ENCODE measurements around the gene TBRG4.

TBRG4 gene

GRCh38 chr7:45151967-45152366, 40.5 kb upstream of the TBRG4 start:
- ATAC-seq (replicated peaks; ENCODE audit: extremely low read depth, poor library complexity, severe bottlenecking) (no peak), DNase-seq (ENCODE audit: low spot score in 2 of 2) (no peak)
- no peaks in the 10 kb centered on the region for H3K4me1 Mint-ChIP-seq
- H3K27ac Mint-ChIP-seq (ENCODE audit: low read depth), result no peak overlapping the region
- no peaks in the 10 kb centered on the region for H3K9me3 Mint-ChIP-seq
- H3K27me3 Mint-ChIP-seq, result peaks cover 34% of the 10 kb centered on the region
- H3K4me3 Mint-ChIP-seq, result no peak overlapping the region
- H3K36me3 Mint-ChIP-seq (ENCODE audit: insufficient read depth), result no peaks in the 10 kb centered on the region

DNA sequence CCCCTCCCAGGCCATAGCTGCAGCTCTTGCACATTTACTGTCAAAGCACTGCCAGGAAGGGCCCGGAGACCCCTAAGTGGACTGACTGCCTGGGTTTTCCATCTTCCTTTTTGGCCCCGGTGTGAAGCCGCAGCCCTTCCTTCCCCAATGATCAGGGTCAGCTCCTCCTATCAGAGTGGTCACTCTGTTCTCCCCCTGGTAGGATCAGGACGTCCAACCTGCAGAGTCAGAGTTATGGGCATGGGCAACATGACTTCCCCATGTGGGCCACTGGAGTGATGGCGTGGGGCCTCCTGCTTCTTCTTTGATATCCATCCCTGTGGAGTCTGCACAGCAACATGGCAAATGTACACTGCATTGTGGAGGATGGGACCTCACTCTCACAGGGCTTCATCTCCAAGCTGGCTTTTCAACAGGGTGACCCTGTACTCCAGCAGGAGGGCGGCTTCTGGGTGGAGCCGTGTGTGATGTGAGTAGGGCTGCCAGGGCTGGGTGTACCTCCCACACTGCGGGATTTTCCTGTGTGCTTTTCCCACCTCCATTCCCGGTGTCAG, 39.7 kb upstream of the TBRG4 start:
- no peak overlapping the region for H3K27ac Mint-ChIP-seq (ENCODE audit: low read depth)
- ATAC-seq (replicated peaks; ENCODE audit: extremely low read depth, poor library complexity, severe bottlenecking), result no peak
- no peaks in the 10 kb centered on the region for H3K9me3 Mint-ChIP-seq
- no peak for DNase-seq (ENCODE audit: low spot score in 2 of 2)
- H3K4me3 Mint-ChIP-seq, result no peak overlapping the region
- no peaks in the 10 kb centered on the region for H3K4me1 Mint-ChIP-seq
- no peaks in the 10 kb centered on the region for H3K36me3 Mint-ChIP-seq (ENCODE audit: insufficient read depth)
- peaks cover 34% of the 10 kb centered on the region for H3K27me3 Mint-ChIP-seq

DNA sequence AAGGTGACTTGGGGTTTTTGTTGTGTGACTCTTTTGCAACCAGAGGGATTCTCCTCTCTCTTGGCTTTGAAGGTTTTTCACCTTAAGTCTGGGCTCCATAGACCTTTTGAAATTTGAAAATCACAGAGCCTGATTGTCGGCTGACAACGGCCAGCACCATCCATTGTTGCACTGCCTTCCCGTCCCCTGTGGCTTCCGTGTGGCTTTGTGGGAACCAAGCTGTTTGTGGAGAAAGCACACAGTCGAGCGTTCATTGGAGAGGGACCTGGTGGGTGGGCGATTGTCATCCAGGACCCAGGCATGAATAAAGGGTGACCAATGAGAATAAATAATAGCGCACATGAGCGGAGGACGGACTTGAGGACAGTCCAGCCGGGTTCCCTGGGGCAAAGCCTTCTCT, 38.7 kb upstream of the TBRG4 start:
- H3K4me3 Mint-ChIP-seq, result no peak overlapping the region
- H3K27me3 Mint-ChIP-seq, result peaks cover 44% of the 10 kb centered on the region
- DNase-seq (ENCODE audit: low spot score in 2 of 2) (no peak), ATAC-seq (replicated peaks; ENCODE audit: extremely low read depth, poor library complexity, severe bottlenecking) (no peak)
- no peaks in the 10 kb centered on the region for H3K36me3 Mint-ChIP-seq (ENCODE audit: insufficient read depth)
- H3K4me1 Mint-ChIP-seq, result no peaks in the 10 kb centered on the region
- H3K9me3 Mint-ChIP-seq, result no peaks in the 10 kb centered on the region
- H3K27ac Mint-ChIP-seq (ENCODE audit: low read depth), result no peak overlapping the region

DNA sequence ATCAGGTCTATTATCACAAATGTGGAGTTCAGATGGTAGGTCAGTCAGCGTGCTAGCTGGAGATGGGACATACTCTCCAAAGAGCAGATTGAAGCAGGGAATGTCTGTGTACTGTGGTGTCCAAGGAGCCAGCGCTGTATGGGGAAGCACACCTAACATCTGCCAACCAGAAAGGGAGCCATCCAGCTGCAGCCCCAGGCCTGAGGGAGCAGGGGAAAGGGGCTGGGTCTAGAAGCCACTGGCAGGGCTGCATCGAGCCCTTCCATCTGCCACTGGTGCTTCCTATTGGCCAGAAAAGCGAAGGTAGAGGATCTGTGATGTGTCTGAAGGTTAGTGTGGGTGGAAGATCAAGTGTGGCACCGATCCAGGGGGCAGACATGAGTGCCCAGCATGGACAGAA, 38.1 kb upstream of the TBRG4 start:
- H3K36me3 Mint-ChIP-seq (ENCODE audit: insufficient read depth), result no peaks in the 10 kb centered on the region
- no peak overlapping the region for H3K27ac Mint-ChIP-seq (ENCODE audit: low read depth)
- no peak for ATAC-seq (replicated peaks; ENCODE audit: extremely low read depth, poor library complexity, severe bottlenecking)
- no peaks in the 10 kb centered on the region for H3K4me1 Mint-ChIP-seq
- DNase-seq (ENCODE audit: low spot score in 2 of 2), result no peak
- no peaks in the 10 kb centered on the region for H3K9me3 Mint-ChIP-seq
- H3K4me3 Mint-ChIP-seq, result no peak overlapping the region
- peaks cover 50% of the 10 kb centered on the region for H3K27me3 Mint-ChIP-seq

- H3K4me3 Mint-ChIP-seq, result no peak overlapping the region
- no peak for ATAC-seq (replicated peaks; ENCODE audit: extremely low read depth, poor library complexity, severe bottlenecking)
- no peaks in the 10 kb centered on the region for H3K36me3 Mint-ChIP-seq (ENCODE audit: insufficient read depth)
- H3K4me1 Mint-ChIP-seq, result no peaks in the 10 kb centered on the region
- H3K9me3 Mint-ChIP-seq, result no peaks in the 10 kb centered on the region
- peaks cover 60% of the 10 kb centered on the region for H3K27me3 Mint-ChIP-seq
- H3K27ac Mint-ChIP-seq (ENCODE audit: low read depth), result no peak overlapping the region
- no peak for DNase-seq (ENCODE audit: low spot score in 2 of 2)
Observed at GRCh38 chr7:45148653-45148973, 37.1 kb upstream of the TBRG4 start.

DNA sequence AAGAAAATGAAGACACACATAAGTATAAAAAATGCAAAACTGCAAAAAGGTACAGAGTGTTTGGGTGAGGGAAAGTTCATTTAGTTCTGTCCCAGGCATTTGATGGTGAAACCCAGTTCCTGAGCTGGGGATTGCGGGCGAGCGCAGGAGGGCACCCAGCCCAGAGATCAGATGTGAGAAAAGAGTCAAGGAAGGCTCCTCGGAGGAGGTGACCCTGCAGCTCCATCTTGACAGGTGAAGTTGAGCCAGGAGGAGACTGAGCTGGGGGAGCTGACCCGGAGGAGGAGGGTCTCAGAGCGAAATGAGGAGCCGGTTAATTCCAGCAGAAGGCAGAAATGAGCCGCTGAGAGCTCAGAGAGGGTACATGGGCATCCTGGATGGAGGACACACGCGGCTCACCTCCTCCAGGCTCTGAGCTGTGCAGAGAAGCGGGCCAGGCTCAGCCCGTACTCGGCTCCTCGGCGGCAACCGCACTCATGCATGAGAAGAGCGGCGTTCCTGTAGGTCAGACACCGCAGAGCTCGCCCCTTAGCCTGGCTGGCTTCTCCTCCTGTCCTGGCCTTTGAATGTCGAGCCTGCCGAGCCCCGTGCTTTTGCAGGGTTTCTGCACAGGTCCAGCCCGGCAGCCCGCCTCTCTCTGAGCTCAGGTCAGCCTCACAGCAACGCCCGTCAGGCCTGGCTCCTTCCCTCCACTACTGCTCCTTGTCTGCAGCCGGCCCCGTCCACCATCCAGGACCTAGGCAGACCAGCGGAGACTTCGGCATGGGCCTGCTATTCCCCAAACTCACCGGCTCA, 36.6 kb upstream of the TBRG4 start:
- H3K27ac Mint-ChIP-seq (ENCODE audit: low read depth), result no peak overlapping the region
- DNase-seq (ENCODE audit: low spot score in 2 of 2) (no peak), ATAC-seq (replicated peaks; ENCODE audit: extremely low read depth, poor library complexity, severe bottlenecking) (no peak)
- no peak overlapping the region for H3K4me3 Mint-ChIP-seq
- no peaks in the 10 kb centered on the region for H3K4me1 Mint-ChIP-seq
- no peaks in the 10 kb centered on the region for H3K9me3 Mint-ChIP-seq
- peaks cover 62% of the 10 kb centered on the region for H3K27me3 Mint-ChIP-seq
- no peaks in the 10 kb centered on the region for H3K36me3 Mint-ChIP-seq (ENCODE audit: insufficient read depth)

- DNase-seq (ENCODE audit: low spot score in 2 of 2), result no peak
- peaks cover 62% of the 10 kb centered on the region for H3K27me3 Mint-ChIP-seq
- H3K4me1 Mint-ChIP-seq, result no peaks in the 10 kb centered on the region
- no peaks in the 10 kb centered on the region for H3K36me3 Mint-ChIP-seq (ENCODE audit: insufficient read depth)
- H3K9me3 Mint-ChIP-seq, result no peaks in the 10 kb centered on the region
- no peak overlapping the region for H3K4me3 Mint-ChIP-seq
- no peak for ATAC-seq (replicated peaks; ENCODE audit: extremely low read depth, poor library complexity, severe bottlenecking)
- H3K27ac Mint-ChIP-seq (ENCODE audit: low read depth), result no peak overlapping the region
Observed at GRCh38 chr7:45146531-45147379, 35.3 kb upstream of the TBRG4 start.

DNA sequence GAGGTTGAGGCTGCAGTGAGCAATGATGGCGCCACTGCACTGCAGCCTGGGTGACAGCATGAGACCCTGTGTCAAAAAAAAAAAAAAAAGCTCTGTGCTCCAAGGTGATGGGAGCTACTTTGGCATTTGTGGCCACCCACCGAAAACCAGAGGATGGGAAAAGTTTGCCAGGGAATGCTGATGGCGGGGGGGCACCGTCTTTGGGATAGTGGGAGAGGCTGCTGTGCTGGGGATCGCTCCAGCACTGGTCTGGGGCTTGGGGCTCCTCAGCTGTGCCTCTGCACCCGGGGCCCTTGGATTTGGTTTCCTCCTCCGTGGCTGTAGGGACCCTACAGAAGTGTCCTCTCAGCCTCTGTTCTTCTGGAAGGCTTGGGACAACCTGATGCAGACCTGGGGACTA, 34.4 kb upstream of the TBRG4 start:
- H3K4me1 Mint-ChIP-seq, result no peaks in the 10 kb centered on the region
- peaks cover 55% of the 10 kb centered on the region for H3K27me3 Mint-ChIP-seq
- no peaks in the 10 kb centered on the region for H3K9me3 Mint-ChIP-seq
- H3K36me3 Mint-ChIP-seq (ENCODE audit: insufficient read depth), result no peaks in the 10 kb centered on the region
- no peak overlapping the region for H3K27ac Mint-ChIP-seq (ENCODE audit: low read depth)
- no peak for ATAC-seq (replicated peaks; ENCODE audit: extremely low read depth, poor library complexity, severe bottlenecking)
- no peak overlapping the region for H3K4me3 Mint-ChIP-seq
- no peak for DNase-seq (ENCODE audit: low spot score in 2 of 2)

DNA sequence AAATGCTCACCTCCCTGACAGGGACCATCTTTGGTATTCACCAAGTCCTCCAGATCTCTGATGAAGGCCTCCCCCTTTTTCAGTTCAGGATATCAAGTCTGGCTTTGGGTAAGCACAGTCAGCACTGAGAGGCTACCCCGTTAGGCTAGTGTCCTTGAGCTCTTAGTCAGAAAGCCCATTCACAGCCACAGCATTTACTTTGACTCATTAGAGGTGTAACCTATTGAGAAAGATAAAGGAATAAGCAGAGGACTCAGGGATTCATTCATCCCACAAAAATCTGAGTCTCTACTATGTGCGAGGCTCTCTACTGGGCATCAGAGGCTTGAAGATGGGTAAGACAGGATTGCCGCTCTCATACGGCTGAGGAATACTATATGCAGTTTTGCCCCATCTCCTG, 32.1 kb upstream of the TBRG4 start:
- H3K9me3 Mint-ChIP-seq, result no peaks in the 10 kb centered on the region
- no peak for ATAC-seq (replicated peaks; ENCODE audit: extremely low read depth, poor library complexity, severe bottlenecking)

DNA sequence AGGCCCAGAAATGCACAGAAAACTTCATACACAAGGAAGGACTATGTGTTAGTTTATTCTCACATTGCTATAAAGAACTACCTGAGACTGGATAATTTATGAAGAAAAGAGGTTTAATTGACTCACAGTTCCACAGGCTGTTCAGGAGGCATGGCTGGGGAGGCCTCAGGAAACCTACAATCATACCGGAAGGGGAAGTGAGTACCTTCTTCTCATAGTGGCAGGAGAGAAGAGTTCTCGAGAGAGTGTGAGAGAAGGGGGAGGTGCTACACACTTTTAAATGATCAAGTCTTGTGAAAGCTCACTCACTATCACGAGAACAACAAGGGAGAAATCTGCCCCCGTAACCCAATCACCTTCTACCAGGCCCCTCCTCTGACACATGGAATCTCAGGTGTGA, 29.3 kb upstream of the TBRG4 start:
- Mint-ChIP-seq H3K36me3 (ENCODE audit: insufficient read depth) (no peaks in the 10 kb centered on the region), H3K4me1 (peaks cover 5% of the 10 kb centered on the region), H3K27me3 (peaks cover 24% of the 10 kb centered on the region), H3K9me3 (no peaks in the 10 kb centered on the region), H3K4me3 (no peak overlapping the region), H3K27ac (ENCODE audit: low read depth) (no peak overlapping the region)
- ATAC-seq (replicated peaks; ENCODE audit: extremely low read depth, poor library complexity, severe bottlenecking) (no peak), DNase-seq (ENCODE audit: low spot score in 2 of 2) (no peak)

More for the DNA sequence above, 32.1 kb upstream of the TBRG4 start:
- no peaks in the 10 kb centered on the region for H3K4me1 Mint-ChIP-seq
- H3K4me3 Mint-ChIP-seq, result no peak overlapping the region
- no peak overlapping the region for H3K27ac Mint-ChIP-seq (ENCODE audit: low read depth)
- no peak for DNase-seq (ENCODE audit: low spot score in 2 of 2)
- no peaks in the 10 kb centered on the region for H3K36me3 Mint-ChIP-seq (ENCODE audit: insufficient read depth)
- H3K27me3 Mint-ChIP-seq, result peaks cover 48% of the 10 kb centered on the region

DNA sequence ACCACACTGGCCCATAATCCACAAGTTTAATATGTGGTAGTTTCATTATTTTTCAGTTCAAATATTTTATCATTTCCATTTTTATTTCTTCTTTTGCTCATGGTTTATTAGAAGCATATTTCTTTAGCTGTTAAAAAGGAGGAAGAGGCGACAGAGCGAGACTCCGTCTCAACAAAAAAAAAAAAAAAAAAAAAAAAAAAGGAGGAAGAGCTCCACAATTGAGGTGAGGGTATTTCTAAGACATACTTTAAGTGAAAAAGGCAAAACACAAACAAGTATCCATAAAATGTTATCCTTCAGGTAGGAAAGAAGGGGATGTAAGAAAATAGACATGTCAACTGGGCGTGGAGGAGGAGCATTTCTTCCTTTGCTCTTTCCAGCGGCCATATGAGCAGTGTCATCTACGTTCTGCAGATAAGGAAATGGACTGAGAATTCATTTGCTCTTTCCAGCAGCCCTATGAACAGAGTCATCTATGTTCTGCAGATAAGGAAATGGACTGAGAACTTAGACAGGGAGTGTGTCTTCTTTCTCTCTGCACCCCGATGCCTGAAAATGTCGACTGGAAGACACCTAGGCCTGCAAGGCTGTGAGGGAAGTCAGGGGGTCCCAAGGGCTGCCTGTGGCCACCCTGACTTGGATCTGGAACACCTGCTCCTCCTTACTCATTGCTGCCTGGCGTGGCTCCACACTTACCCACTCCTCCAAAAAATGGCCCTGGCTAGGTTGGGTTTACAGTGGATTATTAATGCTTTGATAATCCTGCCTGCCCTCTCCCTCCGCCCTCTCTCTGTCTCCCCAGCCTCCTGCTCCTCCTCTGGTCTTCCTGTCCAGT, 27.2 kb upstream of the TBRG4 start:
- H3K27me3 Mint-ChIP-seq, result peaks cover 3% of the 10 kb centered on the region
- H3K27ac Mint-ChIP-seq (ENCODE audit: low read depth), result no peak overlapping the region
- H3K4me3 Mint-ChIP-seq, result no peak overlapping the region
- DNase-seq (ENCODE audit: low spot score in 2 of 2) (no peak), ATAC-seq (replicated peaks; ENCODE audit: extremely low read depth, poor library complexity, severe bottlenecking) (no peak)
- no peaks in the 10 kb centered on the region for H3K36me3 Mint-ChIP-seq (ENCODE audit: insufficient read depth)
- H3K4me1 Mint-ChIP-seq, result peaks cover 9% of the 10 kb centered on the region
- no peaks in the 10 kb centered on the region for H3K9me3 Mint-ChIP-seq

Measured in central memory CD8-positive, alpha-beta T cell (primary cell).